ENCODE data around the gene RAPGEF4. TPM values are rescaled to one million over a fixed set of nuclear protein-coding genes. Genes with fewer than 3 reads are reported as not detected.

Gene RAPGEF4
- total and polyA plus RNA-seq, 2 of the 4 experiments (the other 2 are of a cell fraction): 1.7 to 3.2 TPM

DNA sequence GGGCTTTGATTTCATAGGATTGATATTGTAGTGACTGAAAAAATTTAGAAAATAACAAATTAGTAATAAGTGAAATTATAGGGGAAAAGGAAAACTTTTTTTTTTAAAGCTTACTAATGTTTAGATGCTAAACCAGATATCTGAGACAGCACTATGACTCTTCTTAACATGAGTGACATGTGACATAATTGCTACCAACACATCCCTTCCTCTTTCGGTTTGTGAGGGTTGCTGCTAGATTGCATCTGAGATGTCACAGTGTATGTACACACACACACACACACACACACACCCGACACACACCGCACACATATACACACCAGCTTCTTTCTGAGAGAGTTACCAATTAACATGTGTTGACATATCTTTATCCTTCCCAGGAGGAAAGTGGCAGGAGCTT, 18.0 kb downstream of the RAPGEF4 start:
- whole genome bisulfite sequencing, 2 experiments (ENCODE audit: extremely low coverage in 2 of 2, insufficient read length in 1 of 2): no CpG with 5 or more reads among the region's 3 CpGs
- DNase-seq (no peak), ATAC-seq (ENCODE audit: low read depth) (no peak)
- H3K79me1 ChIP-seq (ENCODE audit: low read depth in 1 of 2, low read length in 2 of 2): no peaks in the 10 kb centered on the region
- no peak overlapping the region for H3K18ac ChIP-seq (ENCODE audit: low read depth, low read length)
- in situ Hi-C loops (cut with MboI; ENCODE audit: low sequenced_read_pairs): no loop called here
- no peak overlapping the region for H2BK120ac ChIP-seq (ENCODE audit: low read depth, low read length)
- H2BK5ac ChIP-seq (ENCODE audit: low read depth, low read length, poor library complexity, severe bottlenecking): no peak overlapping the region
- H3K27me3 ChIP-seq (ENCODE audit: control insufficient read depth, insufficient read depth, low read length): no peaks in the 10 kb centered on the region
- H4K5ac ChIP-seq (ENCODE audit: low read depth, low read length): no peak overlapping the region
- no peak overlapping the region for H2AK5ac ChIP-seq (ENCODE audit: low read depth, low read length)
- no peaks in the 10 kb centered on the region for H3K36me3 ChIP-seq (ENCODE audit: control insufficient read depth, insufficient read depth, low read length)
- H2AK9ac ChIP-seq (replicated peaks; ENCODE audit: low read depth, low read length, poor library complexity): no peak overlapping the region
- H4K20me1 ChIP-seq (ENCODE audit: insufficient read depth, low read length): no peaks in the 10 kb centered on the region
- H3K14ac ChIP-seq (replicated peaks; ENCODE audit: low read depth, low read length): no peak overlapping the region
- H4K91ac ChIP-seq (ENCODE audit: insufficient read depth, low read depth, low read length): no peak overlapping the region
- no peaks in the 10 kb centered on the region for H3K4me1 ChIP-seq (ENCODE audit: control insufficient read depth, insufficient read depth, low read length)
- H3K9me3 ChIP-seq (ENCODE audit: control insufficient read depth, insufficient read depth, low read length): peaks cover 2% of the 10 kb centered on the region
- dilution Hi-C loops (cut with HindIII; ENCODE audit: low sequenced_read_pairs, unreplicated experiment): no loop called here
- CTCF ChIA-PET: no interaction called here
- H3K27ac ChIP-seq (ENCODE audit: insufficient read depth, low read length): no peak overlapping the region
- no peak overlapping the region for H3K4me3 ChIP-seq (ENCODE audit: insufficient read depth, low read depth, low read length)
- POLR2A ChIA-PET (ENCODE audit: unreplicated experiment): no interaction called here
- no peaks in the 10 kb centered on the region; the same call in 1 of the 2 replicates for H3K9me1 ChIP-seq (ENCODE audit: insufficient read depth, low read length)
- H2BK15ac ChIP-seq (ENCODE audit: low read depth, low read length): no peak overlapping the region
- H2AFZ ChIP-seq (replicated peaks; ENCODE audit: low read length, poor library complexity): no peak overlapping the region
- no peak overlapping the region for H4K8ac ChIP-seq (ENCODE audit: low read depth in 2 of 2, low read length in 2 of 2)
- intact Hi-C loops (cut with micrococcal nuclease): no loop called here
- no peak overlapping the region for H3K23ac ChIP-seq (ENCODE audit: low read depth, low read length)
- H3K4ac ChIP-seq (ENCODE audit: low read depth, low read length): no peak overlapping the region
- no peak overlapping the region for H2BK20ac ChIP-seq (ENCODE audit: low read depth, low read length)
- no peak overlapping the region for H3K4me2 ChIP-seq (ENCODE audit: low read depth, low read length)
- TF ChIP-seq RAD21 (IDR thresholded peaks at IDR 0.05; ENCODE audit: low read length): no peak
- TF ChIP-seq SMC3 (IDR thresholded peaks at IDR 0.05; ENCODE audit: low read depth, low read length): no peak
- TF ChIP-seq FOS (IDR thresholded peaks at IDR 0.05; ENCODE audit: low read depth, low read length): no peak
- TF ChIP-seq MAFK (IDR thresholded peaks at IDR 0.05; ENCODE audit: low read depth, low read length): no peak
- TF ChIP-seq, protein P1, sequence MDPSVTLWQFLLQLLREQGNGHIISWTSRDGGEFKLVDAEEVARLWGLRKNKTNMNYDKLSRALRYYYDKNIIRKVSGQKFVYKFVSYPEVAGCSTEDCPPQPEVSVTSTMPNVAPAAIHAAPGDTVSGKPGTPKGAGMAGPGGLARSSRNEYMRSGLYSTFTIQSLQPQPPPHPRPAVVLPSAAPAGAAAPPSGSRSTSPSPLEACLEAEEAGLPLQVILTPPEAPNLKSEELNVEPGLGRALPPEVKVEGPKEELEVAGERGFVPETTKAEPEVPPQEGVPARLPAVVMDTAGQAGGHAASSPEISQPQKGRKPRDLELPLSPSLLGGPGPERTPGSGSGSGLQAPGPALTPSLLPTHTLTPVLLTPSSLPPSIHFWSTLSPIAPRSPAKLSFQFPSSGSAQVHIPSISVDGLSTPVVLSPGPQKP (IDR thresholded peaks at IDR 0.05; ENCODE audit: borderline replicate concordance, low read depth, low read length): no peak
- TF ChIP-seq, protein P2, sequence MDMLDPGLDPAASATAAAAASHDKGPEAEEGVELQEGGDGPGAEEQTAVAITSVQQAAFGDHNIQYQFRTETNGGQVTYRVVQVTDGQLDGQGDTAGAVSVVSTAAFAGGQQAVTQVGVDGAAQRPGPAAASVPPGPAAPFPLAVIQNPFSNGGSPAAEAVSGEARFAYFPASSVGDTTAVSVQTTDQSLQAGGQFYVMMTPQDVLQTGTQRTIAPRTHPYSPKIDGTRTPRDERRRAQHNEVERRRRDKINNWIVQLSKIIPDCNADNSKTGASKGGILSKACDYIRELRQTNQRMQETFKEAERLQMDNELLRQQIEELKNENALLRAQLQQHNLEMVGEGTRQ (IDR thresholded peaks at IDR 0.05; ENCODE audit: low read depth, low read length): no peak
- TF ChIP-seq POLR2A (IDR thresholded peaks at IDR 0.05; ENCODE audit: low read depth, low read length): no peak
- no peak for TF ChIP-seq RCOR1 (IDR thresholded peaks at IDR 0.05; ENCODE audit: insufficient replicate concordance, low read length)
- TF ChIP-seq NFE2L2 (IDR thresholded peaks at IDR 0.05; ENCODE audit: low read depth, low read length): no peak
- no peak for TF ChIP-seq CHD1 (IDR thresholded peaks at IDR 0.05; ENCODE audit: low read depth, low read length)
- TF ChIP-seq BHLHE40 (IDR thresholded peaks at IDR 0.05; ENCODE audit: low read depth, low read length): no peak
- TF ChIP-seq MAZ (IDR thresholded peaks at IDR 0.05; ENCODE audit: borderline replicate concordance, low read depth, low read length): no peak
- TF ChIP-seq MXI1 (IDR thresholded peaks at IDR 0.05; ENCODE audit: borderline replicate concordance, low read depth, low read length): no peak
- TF ChIP-seq CEBPB (IDR thresholded peaks at IDR 0.05; ENCODE audit: low read depth, low read length): no peak
- H3K56ac ChIP-seq (ENCODE audit: extremely low read depth, insufficient read depth, low read length): no peak overlapping the region
- no TSS peak for BruUV-seq (replicated peaks)
- no peak overlapping the region for H3K9ac ChIP-seq (ENCODE audit: low read depth, low read length)

All from IMR-90 (cell line).